Erythroblast (primary cell): Measurements from ENCODE around the gene ZDHHC19.

ENCODE experiments used
- GATA1 ChIP-seq: IDR thresholded peaks from 2 replicates; pipeline ENCODE4 v1.6.1; 2011; ENCODE audit warnings: low read depth, mild to moderate bottlenecking, control low read depth, low read length, moderate library complexity
- POLR2A ChIP-seq: IDR thresholded peaks from 2 replicates; pipeline ENCODE4 v1.6.1; 2011; ENCODE audit warnings: mild to moderate bottlenecking, low read length

DNA sequence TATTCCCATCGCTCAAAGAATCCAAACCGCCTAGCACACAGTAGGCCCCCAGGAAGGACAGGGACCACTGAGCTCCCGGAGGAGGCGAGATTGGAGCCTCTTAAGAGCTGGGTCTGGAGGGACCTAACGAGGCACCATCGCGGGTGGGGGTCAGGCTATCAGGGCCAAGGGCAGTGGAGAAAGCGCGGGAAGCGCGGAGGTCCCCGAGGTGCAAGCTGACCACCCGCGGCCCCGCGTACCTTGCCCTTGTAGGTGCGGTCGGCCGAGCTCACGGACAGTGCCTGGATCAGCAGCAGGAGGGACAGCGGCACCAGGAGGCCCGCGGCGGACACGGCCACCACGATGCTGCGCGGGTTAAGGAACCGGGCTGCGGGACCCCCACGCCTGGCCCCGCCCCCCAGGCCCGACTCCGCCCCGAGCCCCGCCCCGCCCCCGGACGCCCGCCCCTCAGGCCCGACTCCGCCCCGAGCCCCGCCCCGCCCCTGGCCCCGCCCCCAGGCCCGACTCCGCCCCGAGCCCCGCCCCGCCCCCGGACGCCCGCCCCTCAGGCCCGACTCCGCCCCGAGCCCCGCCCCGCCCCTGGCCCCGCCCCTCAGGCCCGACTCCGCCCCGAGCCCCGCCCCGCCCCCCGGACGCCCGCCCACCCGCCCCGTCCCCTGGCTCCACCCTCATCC lies 3.9 kb downstream of the ZDHHC19 start:
- no peak for TF ChIP-seq POLR2A
- TF ChIP-seq GATA1, result no peak
